OCI-LY7 (cell line): ENCODE measurements around the gene AAK1. TPM values are rescaled to one million over a fixed set of nuclear protein-coding genes. Genes with fewer than 3 reads are reported as not detected.

Experiments
- BruUV-seq: library from RNA; stranded (reverse); fragments of 400-500 nt; replicated peaks from 2 replicates; lab custom pipeline; 2021; lab: Mats Ljungman, UMichigan
- CTCF ChIA-PET: fragments of 300-600 bp; sonication (Branson Sonifier 250); formaldehyde crosslinking; loops from one replicate; lab custom pipeline; 2022; ENCODE audit warnings: antibody characterized with exemption; ENCODE audit not compliant: unreplicated experiment; lab: Charles Lee
- POLR2A ChIA-PET: fragments of 300-600 bp; sonication (Branson Sonifier 250); formaldehyde crosslinking; loops from one replicate; lab custom pipeline; 2022; ENCODE audit warnings: antibody characterized with exemption; lab: Charles Lee
- DNase-seq: peaks from one replicate; pipeline ENCODE4 v3.0.0-alpha.2; 2015; ENCODE audit warnings: low spot score
- H2AFZ ChIP-seq: fragments of 200-600 bp; sonication (generic), shearing (Covaris generic); 2 replicates; pipeline ENCODE4 v1.6.1; 2014; ENCODE audit warnings: mild to moderate bottlenecking, antibody characterized with exemption, low read length, moderate library complexity
- H3K27ac ChIP-seq: fragments of 200-600 bp; sonication (generic); 2 replicates; pipeline ENCODE4 v1.5.1; 2014; ENCODE audit warnings: mixed run types, low read depth, mild to moderate bottlenecking, moderate library complexity, low read length, inconsistent platforms; ENCODE audit not compliant: poor library complexity, severe bottlenecking
- H3K36me3 ChIP-seq: fragments of 200-600 bp; sonication (generic); 2 replicates; pipeline ENCODE4 v1.6.1; 2014; ENCODE audit warnings: mild to moderate bottlenecking, antibody characterized with exemption, low read length, moderate library complexity, mixed read lengths; ENCODE audit not compliant: insufficient read depth
- H3K4me1 ChIP-seq: fragments of 200-600 bp; sonication (generic); 2 replicates; pipeline ENCODE4 v1.5.1; 2014; ENCODE audit warnings: mild to moderate bottlenecking, low read length; ENCODE audit not compliant: insufficient read depth, poor library complexity, severe bottlenecking
- H3K4me2 ChIP-seq: fragments of 200-600 bp; sonication (generic); 2 replicates; pipeline ENCODE4 v1.6.1; 2014; ENCODE audit warnings: mild to moderate bottlenecking, low read length
- H3K4me3 ChIP-seq: fragments of 200-600 bp; sonication (generic); 2 replicates; pipeline ENCODE4 v1.5.1; 2014; ENCODE audit warnings: mild to moderate bottlenecking, low read depth, low read length; ENCODE audit not compliant: poor library complexity, severe bottlenecking
- H3K79me2 ChIP-seq: fragments of 200-600 bp; sonication (generic); 2 replicates; pipeline ENCODE4 v1.6.1; 2016; ENCODE audit warnings: low read depth, mild to moderate bottlenecking, low read length, moderate library complexity, mixed read lengths; ENCODE audit not compliant: insufficient read depth
- H3K9me2 ChIP-seq: fragments of 200-600 bp; sonication (generic); 2 replicates; pipeline ENCODE4 v1.6.1; 2016; ENCODE audit warnings: mild to moderate bottlenecking, low read length, mixed read lengths; ENCODE audit not compliant: insufficient read depth
- H3K9me3 ChIP-seq: fragments of 200-600 bp; sonication (generic); 2 replicates; pipeline ENCODE4 v1.6.1; 2014; ENCODE audit warnings: mild to moderate bottlenecking, mixed run types, low read length, mixed read lengths
- H4K20me1 ChIP-seq: fragments of 200-600 bp; sonication (generic); 2 replicates; pipeline ENCODE4 v1.6.1; 2014; ENCODE audit warnings: mild to moderate bottlenecking, antibody characterized with exemption, low read length, moderate library complexity, mixed read lengths; ENCODE audit not compliant: insufficient read depth
- CTCF ChIP-seq: fragments of 200-600 bp; sonication (generic); conservative IDR thresholded peaks from 2 replicates; pipeline ENCODE4 v1.5.1; 2014; ENCODE audit warnings: mild to moderate bottlenecking, antibody characterized with exemption, low read length, moderate library complexity, mixed read lengths
- EZH2phosphoT487 ChIP-seq: fragments of 200-600 bp; sonication (generic); IDR thresholded peaks from 2 replicates; pipeline ENCODE4 v1.6.1; 2018; ENCODE audit warnings: low read depth, borderline replicate concordance, mild to moderate bottlenecking, mixed run types, antibody characterized with exemption, low read length, moderate library complexity, mixed read lengths
- intact Hi-C: fragments of 100-400 bp; cut with micrococcal nuclease; formaldehyde crosslinking; loops from one replicate; pipeline ENCODE4 v1.10.0; 2022; ENCODE audit not compliant: unreplicated experiment
- total RNA-seq, 2 experiments: library from RNA; depleted of rRNA in 1 of 2; stranded (reverse); fragments of >200 nt in 1 of 2; shearing (Covaris generic) in 1 of 2; gene quantifications; 2 replicates each; pipeline ENCODE4 v1.2.3, GENCODE V29; 2014 to 2022

AAK1 gene
- total RNA-seq, 2 experiments from 2014 or later = 8.3 to 8.5 TPM

- intact Hi-C loops = no loop called here
- no peak overlapping the region for H3K27ac ChIP-seq
- no peaks in the 10 kb centered on the region; the same call in 1 of the 2 replicates for H3K9me2 ChIP-seq
- no peak overlapping the region for H3K4me3 ChIP-seq
- no peak overlapping the region for H3K4me2 ChIP-seq
- no peaks in the 10 kb centered on the region for H3K4me1 ChIP-seq
- BruUV-seq = no TSS peak
- CTCF ChIA-PET = no interaction called here
- H2AFZ ChIP-seq = no peak overlapping the region
- POLR2A ChIA-PET = interaction anchor here (0.6 to 1.1 kb wide), 2 partner anchors 25 to 662 kb away, joined by 3 read pairs; no protein-coding TSS in a partner anchor
- H3K9me3 ChIP-seq = no peaks in the 10 kb centered on the region
- no peaks in the 10 kb centered on the region for H4K20me1 ChIP-seq
- no peaks in the 10 kb centered on the region for H3K79me2 ChIP-seq
- H3K36me3 ChIP-seq = no peaks in the 10 kb centered on the region
- DNase-seq = no peak
- no peak for TF ChIP-seq EZH2phosphoT487
- no peak for TF ChIP-seq CTCF
These were observed 22.7 kb downstream of the AAK1 start for GRCh38 chr2:69620870-69621269.

GRCh38 chr2:69619725-69620124 is 23.8 kb downstream of the AAK1 start:
- no peaks in the 10 kb centered on the region for H3K4me1 ChIP-seq
- no peaks in the 10 kb centered on the region for H3K9me3 ChIP-seq
- no peaks in the 10 kb centered on the region for H4K20me1 ChIP-seq
- TF ChIP-seq EZH2phosphoT487 (no peak), CTCF (no peak)
- intact Hi-C loops = no loop called here
- H3K9me2 ChIP-seq = no peaks in the 10 kb centered on the region
- no TSS peak for BruUV-seq
- no peak for DNase-seq
- no peaks in the 10 kb centered on the region for H3K79me2 ChIP-seq
- ChIA-PET POLR2A (interaction anchor here (0.9 kb wide), 1 partner anchor 21 kb away, joined by 5 read pairs; no protein-coding TSS in a partner anchor), CTCF (no interaction called here)
- no peak overlapping the region for H3K27ac ChIP-seq
- no peaks in the 10 kb centered on the region for H3K36me3 ChIP-seq
- H3K4me2 ChIP-seq = no peak overlapping the region
- H3K4me3 ChIP-seq = no peak overlapping the region
- no peak overlapping the region for H2AFZ ChIP-seq

- no peak for TF ChIP-seq EZH2phosphoT487
- TF ChIP-seq CTCF = no peak
- no peaks in the 10 kb centered on the region for H3K79me2 ChIP-seq
- no peak overlapping the region for H3K4me2 ChIP-seq
- ChIA-PET POLR2A (no interaction called here), CTCF (no interaction called here)
- H3K4me1 ChIP-seq = no peaks in the 10 kb centered on the region
- no peak overlapping the region for H3K27ac ChIP-seq
- H3K36me3 ChIP-seq = no peaks in the 10 kb centered on the region
- H3K4me3 ChIP-seq = no peak overlapping the region
- intact Hi-C loops = no loop called here
- no peak overlapping the region for H2AFZ ChIP-seq
- H3K9me2 ChIP-seq = no peaks in the 10 kb centered on the region
- no peaks in the 10 kb centered on the region for H4K20me1 ChIP-seq
- H3K9me3 ChIP-seq = no peaks in the 10 kb centered on the region
- DNase-seq = no peak
- BruUV-seq = no TSS peak
These were observed 25.2 kb downstream of the AAK1 start for GRCh38 chr2:69618362-69618761.
